HEK293T (cell line): ENCODE results near the gene SETD3.

Experiments used
- BHLHE40 ChIP-seq: fragments of 450-650 bp; IDR thresholded peaks from 2 replicates; pipeline ENCODE4 v1.6.1; 2016; ENCODE audit warnings: mild to moderate bottlenecking, moderate library complexity, borderline replicate concordance
- CTBP1 ChIP-seq: fragments of 450-650 bp; IDR thresholded peaks from 2 replicates; pipeline ENCODE4 v1.6.1; 2016; ENCODE audit warnings: borderline replicate concordance
- FOXA1 ChIP-seq: fragments of 450-650 bp; IDR thresholded peaks from 2 replicates; pipeline ENCODE4 v1.6.1; 2016; ENCODE audit warnings: mild to moderate bottlenecking
- FOXK2 ChIP-seq: fragments of 450-650 bp; IDR thresholded peaks from 2 replicates; pipeline ENCODE4 v1.6.1; 2016; ENCODE audit warnings: mild to moderate bottlenecking
- FOXM1 ChIP-seq: fragments of 450-650 bp; IDR thresholded peaks from 2 replicates; pipeline ENCODE4 v1.6.1; 2017; ENCODE audit warnings: mild to moderate bottlenecking, borderline replicate concordance
- NFRKB ChIP-seq: fragments of 450-650 bp; IDR thresholded peaks from 2 replicates; pipeline ENCODE4 v1.6.1; 2016; ENCODE audit warnings: mild to moderate bottlenecking, moderate library complexity
- SP1 ChIP-seq: fragments of 450-650 bp; IDR thresholded peaks from 2 replicates; pipeline ENCODE4 v1.6.1; 2017
- SUZ12 ChIP-seq: fragments of 450-650 bp; IDR thresholded peaks from 2 replicates; pipeline ENCODE4 v1.6.1; 2016; ENCODE audit warnings: mild to moderate bottlenecking
- TARDBP ChIP-seq: fragments of 450-650 bp; IDR thresholded peaks from 2 replicates; pipeline ENCODE4 v1.6.1; 2016
- ZNF384 ChIP-seq: fragments of 450-650 bp; IDR thresholded peaks from 2 replicates; pipeline ENCODE4 v1.6.1; 2016

DNA sequence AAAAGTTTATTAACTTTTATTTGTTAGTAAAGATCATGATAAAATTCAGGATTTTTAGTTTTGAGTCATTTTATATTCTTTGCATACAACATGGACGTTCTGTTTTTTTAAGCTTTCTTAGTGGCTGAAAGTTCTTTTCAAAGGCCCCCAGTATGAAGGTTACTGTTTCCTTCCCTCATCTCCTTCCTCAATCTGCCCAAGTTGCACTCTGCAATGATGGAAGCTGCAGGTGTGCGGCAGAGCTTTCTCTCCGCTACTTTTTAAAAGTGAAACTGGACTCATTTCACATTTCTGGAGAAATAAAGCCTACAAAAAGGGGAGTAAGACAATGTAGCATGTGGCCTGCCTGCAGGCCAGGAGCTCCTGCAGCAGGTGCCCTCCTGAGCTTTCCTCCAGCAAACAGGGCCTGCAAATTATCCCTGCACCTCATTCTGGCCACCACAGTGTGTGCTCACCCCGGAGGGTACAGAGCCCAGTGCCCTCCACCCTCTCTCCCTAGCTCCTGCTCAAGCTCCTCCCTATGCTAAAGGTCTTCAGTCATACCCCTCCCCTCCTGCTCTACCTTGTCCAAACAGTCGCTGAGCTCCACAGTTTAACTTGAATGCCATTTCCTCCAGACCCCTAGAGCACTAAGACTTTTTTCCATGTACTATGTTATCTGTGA, 78.9 kb downstream of the SETD3 start:
- TF ChIP-seq CTBP1 (no peak), BHLHE40 (no peak), FOXK2 (no peak), FOXM1 (no peak), SP1 (no peak), TARDBP (no peak), ZNF384 (no peak), NFRKB (no peak), SUZ12 (no peak), FOXA1 (no peak)
